HUES48 (cell line): ENCODE data around the gene NPHP3.
"Not testable (repeated sequence)": the region's sequence is repeated elsewhere in the genome, so short reads cannot be mapped to it uniquely, and the experiment has no call there.

Experiments used
- H3K27ac ChIP-seq: one replicate; pipeline ENCODE4 v1.7.0; 2013; ENCODE audit warnings: low read depth, low read length, inconsistent platforms
- H3K27me3 ChIP-seq: 2 replicates; pipeline ENCODE4 v1.6.1; 2013; ENCODE audit warnings: mild to moderate bottlenecking, low read length; ENCODE audit not compliant: control insufficient read depth, insufficient read depth
- H3K36me3 ChIP-seq: 2 replicates; pipeline ENCODE4 v1.6.1; 2013; ENCODE audit warnings: low read length; ENCODE audit not compliant: control insufficient read depth, insufficient read depth
- H3K4me1 ChIP-seq: 2 replicates; pipeline ENCODE4 v1.6.1; 2013; ENCODE audit warnings: mild to moderate bottlenecking, low read length; ENCODE audit not compliant: control insufficient read depth, insufficient read depth
- H3K4me3 ChIP-seq: 2 replicates; pipeline ENCODE4 v1.5.1; 2013; ENCODE audit warnings: mild to moderate bottlenecking, low read depth, low read length
- H3K9ac ChIP-seq: 2 replicates; pipeline ENCODE4 v1.6.1; 2013; ENCODE audit warnings: mild to moderate bottlenecking, low read depth, low read length, moderate library complexity
- H3K9me3 ChIP-seq: 2 replicates; pipeline ENCODE4 v1.6.1; 2013; ENCODE audit warnings: low read length; ENCODE audit not compliant: control insufficient read depth, insufficient read depth

Gene NPHP3

DNA sequence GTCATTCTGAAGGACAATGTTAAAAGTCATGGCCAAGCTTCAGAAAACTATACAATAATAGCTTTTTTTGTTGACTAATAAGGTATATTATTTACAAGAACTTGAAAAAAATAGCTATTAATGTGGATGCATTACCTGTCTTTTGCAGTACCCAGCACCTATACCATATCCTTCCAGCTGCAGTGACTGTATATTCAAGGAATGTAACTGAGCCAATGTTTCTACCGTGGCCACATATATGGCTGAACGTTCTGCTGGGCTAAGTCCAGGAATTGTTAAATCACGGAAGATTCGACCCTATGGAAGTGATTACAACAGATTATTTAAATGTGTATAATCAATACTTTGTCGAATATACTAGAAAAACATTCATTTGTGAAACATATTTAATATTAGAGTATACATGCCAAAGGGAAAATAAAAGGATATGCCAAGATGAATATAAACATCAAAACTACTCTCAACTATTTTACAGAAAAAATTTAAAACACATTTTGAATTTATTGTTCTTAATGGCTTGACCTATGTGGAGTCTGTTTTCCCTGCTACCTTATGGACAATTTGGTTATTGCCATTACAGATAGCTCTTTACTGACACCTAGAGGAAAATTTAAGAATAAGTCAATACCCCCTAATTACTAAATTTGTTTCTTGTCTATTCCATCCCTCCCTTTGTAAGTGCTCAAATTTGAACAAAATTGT is 80.2 kb downstream of the NPHP3 start:
- H3K9me3 ChIP-seq, result no peaks in the 10 kb centered on the region
- no peak overlapping the region for H3K27ac ChIP-seq
- H3K36me3 ChIP-seq, result peaks cover 9% of the 10 kb centered on the region; the same call in 1 of the 2 replicates
- no peak overlapping the region for H3K9ac ChIP-seq
- no peak overlapping the region for H3K4me3 ChIP-seq
- no peaks in the 10 kb centered on the region for H3K27me3 ChIP-seq
- no peaks in the 10 kb centered on the region for H3K4me1 ChIP-seq

DNA sequence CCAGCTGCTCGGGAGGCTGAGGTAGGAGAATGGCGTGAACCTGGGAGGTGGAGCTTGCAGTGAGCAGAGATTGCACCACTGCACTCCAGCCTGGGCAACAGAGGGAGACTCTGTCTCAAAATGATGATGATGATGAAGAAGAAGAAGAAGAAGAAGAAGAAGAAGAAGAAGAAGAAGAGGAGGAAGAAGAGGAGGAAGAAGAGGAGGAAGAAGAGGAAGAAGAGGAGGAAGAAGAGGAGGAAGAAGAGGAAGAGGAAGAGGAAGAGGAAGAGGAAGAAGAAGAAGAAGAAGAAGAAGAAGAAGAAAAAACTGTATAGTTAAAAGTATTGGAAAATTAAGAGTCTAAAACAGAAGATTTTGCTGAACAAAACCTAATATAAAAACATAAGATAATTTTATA is 80.8 kb downstream of the NPHP3 start:
- not testable (repeated sequence) for H3K9ac ChIP-seq, H3K4me3 ChIP-seq, H3K4me1 ChIP-seq, H3K9me3 ChIP-seq, H3K36me3 ChIP-seq, H3K27ac ChIP-seq, H3K27me3 ChIP-seq

DNA sequence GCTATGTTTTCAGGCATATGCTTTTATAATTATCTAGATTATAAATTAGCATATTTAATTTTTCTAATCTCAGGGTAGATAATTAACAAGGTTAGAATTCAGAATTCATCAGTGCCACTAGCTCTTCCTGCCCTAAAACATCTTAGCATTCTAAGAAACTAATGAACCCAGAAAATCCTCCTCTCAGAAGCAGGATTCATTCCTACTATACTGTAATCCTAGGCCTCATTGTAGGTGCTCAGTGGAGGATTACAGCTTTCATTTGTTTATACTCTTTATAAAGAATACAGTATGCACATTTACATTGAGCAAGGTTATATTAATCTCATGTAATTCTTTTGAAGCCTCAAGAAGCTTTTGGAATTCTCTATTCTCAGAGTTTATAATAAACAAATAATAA is 83.5 kb downstream of the NPHP3 start:
- Histone ChIP-seq H3K27ac (no peak overlapping the region), H3K4me3 (no peak overlapping the region), H3K27me3 (no peaks in the 10 kb centered on the region)

DNA sequence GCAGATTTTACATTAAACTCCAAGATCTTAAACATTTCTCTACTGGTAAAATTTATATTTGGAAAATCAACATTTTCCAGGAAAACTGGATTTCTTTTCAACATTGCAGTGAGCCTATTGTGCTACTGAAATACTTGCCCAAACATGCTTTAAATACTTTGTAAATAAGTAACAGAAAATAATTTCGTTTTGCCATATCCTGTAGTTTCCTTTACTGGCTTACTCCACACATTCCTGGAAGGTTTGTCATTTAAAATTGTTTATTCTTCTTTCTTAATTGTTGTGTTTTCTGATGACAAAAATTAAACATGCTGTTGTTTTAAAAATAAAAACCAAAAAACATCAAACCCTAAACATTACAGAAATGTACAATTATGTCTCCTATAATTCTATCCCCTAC is 84.6 kb downstream of the NPHP3 start:
- peaks cover 9% of the 10 kb centered on the region; the same call in 1 of the 2 replicates for H3K36me3 ChIP-seq
- H3K4me1 ChIP-seq, result no peaks in the 10 kb centered on the region
- H3K9me3 ChIP-seq, result no peaks in the 10 kb centered on the region
- no peak overlapping the region for H3K27ac ChIP-seq
- H3K9ac ChIP-seq, result no peak overlapping the region
- H3K27me3 ChIP-seq, result no peaks in the 10 kb centered on the region
- no peak overlapping the region for H3K4me3 ChIP-seq

More for the DNA sequence above, 83.5 kb downstream of the NPHP3 start:
- Histone ChIP-seq H3K9me3 (no peaks in the 10 kb centered on the region), H3K4me1 (no peaks in the 10 kb centered on the region), H3K9ac (no peak overlapping the region), H3K36me3 (peaks cover 9% of the 10 kb centered on the region; the same call in 1 of the 2 replicates)

DNA sequence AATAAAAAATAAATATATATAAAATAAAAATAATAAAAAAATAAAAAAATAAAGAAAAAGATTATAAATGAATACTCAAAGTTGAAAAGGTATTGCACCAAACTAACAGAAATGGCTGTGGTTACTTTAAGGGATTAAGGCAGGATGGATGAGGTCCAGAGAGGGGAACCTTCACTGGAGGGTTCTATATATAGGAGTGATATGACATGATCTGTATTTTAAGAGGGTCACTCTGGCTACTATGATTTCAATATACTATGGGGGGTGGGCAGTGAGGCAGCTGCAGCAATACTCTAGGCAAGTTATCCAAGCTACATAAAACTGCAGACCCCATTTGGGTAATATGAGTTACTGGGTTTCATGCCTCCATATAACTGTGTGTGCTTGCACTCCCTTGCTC is 87.2 kb downstream of the NPHP3 start:
- no peak overlapping the region for H3K4me3 ChIP-seq
- no peaks in the 10 kb centered on the region for H3K4me1 ChIP-seq
- peaks cover 12% of the 10 kb centered on the region for H3K36me3 ChIP-seq
- H3K9ac ChIP-seq, result no peak overlapping the region
- no peak overlapping the region for H3K27ac ChIP-seq
- no peaks in the 10 kb centered on the region for H3K27me3 ChIP-seq
- H3K9me3 ChIP-seq, result no peaks in the 10 kb centered on the region
